H9 (cell line): ENCODE measurements around the gene MYADM. TPM values are rescaled to one million over a fixed set of nuclear protein-coding genes. Genes with fewer than 3 reads are reported as not detected.
A peak's percentile ranks its signal among the peaks of the same experiment; 100 is the strongest.

ENCODE experiments used
- DNase-seq: peaks from one replicate; pipeline ENCODE4 v3.0.0-alpha.2; 2017
- H2AFZ ChIP-seq: one replicate; pipeline ENCODE4 v1.6.1; 2013; ENCODE audit warnings: mild to moderate bottlenecking, low read length, control low read depth, moderate library complexity
- H2AK5ac ChIP-seq: 2 replicates; pipeline ENCODE4 v1.6.1; 2013; ENCODE audit warnings: low read length, control low read depth, mixed read lengths; ENCODE audit not compliant: insufficient read length
- H2BK120ac ChIP-seq: one replicate; pipeline ENCODE4 v1.6.1; 2013; ENCODE audit warnings: low read depth, mild to moderate bottlenecking, low read length, control low read depth, inconsistent platforms; ENCODE audit not compliant: poor library complexity, severe bottlenecking
- H2BK12ac ChIP-seq: 2 replicates; pipeline ENCODE4 v1.6.1; 2013; ENCODE audit warnings: low read length, control low read depth, mixed read lengths, low read depth; ENCODE audit not compliant: insufficient read length
- H2BK15ac ChIP-seq: 2 replicates; pipeline ENCODE4 v1.6.1; 2013; ENCODE audit warnings: low read depth, low read length, control low read depth
- H2BK20ac ChIP-seq: one replicate; pipeline ENCODE4 v1.6.1; 2013; ENCODE audit warnings: low read depth, mild to moderate bottlenecking, low read length, control low read depth, inconsistent platforms; ENCODE audit not compliant: poor library complexity, severe bottlenecking
- H2BK5ac ChIP-seq: 2 replicates; pipeline ENCODE4 v1.6.1; 2013; ENCODE audit warnings: low read length, control low read depth, mixed read lengths; ENCODE audit not compliant: insufficient read length
- H3K14ac ChIP-seq: 2 replicates; pipeline ENCODE4 v1.6.1; 2013; ENCODE audit warnings: low read length, control low read depth; ENCODE audit not compliant: insufficient read depth
- H3K18ac ChIP-seq: 2 replicates; pipeline ENCODE4 v1.6.1; 2013; ENCODE audit warnings: low read depth, mild to moderate bottlenecking, mixed read lengths, low read length, control low read depth; ENCODE audit not compliant: insufficient read length
- H3K23ac ChIP-seq: 2 replicates; pipeline ENCODE4 v1.6.1; 2013; ENCODE audit warnings: low read length, control low read depth, mixed read lengths, low read depth; ENCODE audit not compliant: insufficient read length
- H3K23me2 ChIP-seq: 2 replicates; pipeline ENCODE4 v1.6.1; 2013; ENCODE audit warnings: low read depth, mild to moderate bottlenecking, mixed read lengths, low read length, control low read depth; ENCODE audit not compliant: insufficient read length, poor library complexity, severe bottlenecking
- H3K27ac ChIP-seq: 2 replicates; pipeline ENCODE4 v1.5.1; 2013; ENCODE audit warnings: low read length, control low read depth, mixed read lengths, low read depth; ENCODE audit not compliant: insufficient read length
- H3K27me3 ChIP-seq: 2 replicates; pipeline ENCODE4 v1.6.1; 2013; ENCODE audit warnings: low read length, control low read depth, inconsistent platforms; ENCODE audit not compliant: insufficient read depth
- H3K4ac ChIP-seq: 2 replicates; pipeline ENCODE4 v1.6.1; 2013; ENCODE audit warnings: low read depth, mild to moderate bottlenecking, control low read depth, inconsistent platforms, low read length, moderate library complexity
- H3K4me1 ChIP-seq: 2 replicates; pipeline ENCODE4 v1.6.1; 2013; ENCODE audit warnings: low read length, control low read depth, inconsistent platforms; ENCODE audit not compliant: insufficient read depth
- H3K4me2 ChIP-seq: 2 replicates; pipeline ENCODE4 v1.6.1; 2013; ENCODE audit warnings: low read length, control low read depth, mixed read lengths; ENCODE audit not compliant: insufficient read length, insufficient read depth
- H3K56ac ChIP-seq: 2 replicates; pipeline ENCODE4 v1.6.1; 2013; ENCODE audit warnings: low read depth, mild to moderate bottlenecking, mixed read lengths, low read length, control low read depth; ENCODE audit not compliant: insufficient read length
- H3K79me1 ChIP-seq: 2 replicates; pipeline ENCODE4 v1.6.1; 2013; ENCODE audit warnings: low read depth, mild to moderate bottlenecking, moderate library complexity, low read length, control low read depth, inconsistent platforms; ENCODE audit not compliant: insufficient read depth, poor library complexity, severe bottlenecking
- H3K79me2 ChIP-seq: 2 replicates; pipeline ENCODE4 v1.6.1; 2013; ENCODE audit warnings: low read length, control low read depth, inconsistent platforms; ENCODE audit not compliant: insufficient read depth
- H3K9ac ChIP-seq: 2 replicates; pipeline ENCODE4 v1.6.1; 2013; ENCODE audit warnings: low read length, control low read depth, mixed read lengths; ENCODE audit not compliant: insufficient read length; ENCODE audit errors: extremely low read depth
- H3K9me3 ChIP-seq: one replicate; pipeline ENCODE4 v1.6.1; 2013; ENCODE audit warnings: low read depth, low read length, inconsistent platforms; ENCODE audit not compliant: control insufficient read depth
- H3T11ph ChIP-seq: one replicate; pipeline ENCODE4 v1.6.1; 2013; ENCODE audit warnings: mild to moderate bottlenecking, low read length, control low read depth, inconsistent platforms
- H4K20me1 ChIP-seq: one replicate; pipeline ENCODE4 v1.6.1; 2013; ENCODE audit not compliant: control insufficient read depth, insufficient read length, insufficient read depth
- H4K5ac ChIP-seq: 2 replicates; pipeline ENCODE4 v1.6.1; 2013; ENCODE audit warnings: low read depth, mild to moderate bottlenecking, mixed read lengths, low read length, control low read depth; ENCODE audit not compliant: insufficient read length
- H4K8ac ChIP-seq: replicated peaks from 2 replicates; pipeline ENCODE4 v1.6.1; 2013; ENCODE audit warnings: low read length, control low read depth, mixed read lengths, low read depth; ENCODE audit not compliant: insufficient read length
- H4K91ac ChIP-seq: 2 replicates; pipeline ENCODE4 v1.6.1; 2013; ENCODE audit warnings: low read depth, mild to moderate bottlenecking, moderate library complexity, mixed read lengths, low read length, control low read depth; ENCODE audit not compliant: insufficient read length
- H3K27ac Mint-ChIP-seq, 3 experiments: 2 replicates in 2 of 3; 3 replicates in 1 of 3; pipeline ENCODE4 v1.8.0; 2020 to 2021; ENCODE audit warnings: mixed read lengths in 3 of 3, mild to moderate bottlenecking in 1 of 3, moderate library complexity in 1 of 3
- H3K27me3 Mint-ChIP-seq: 2 replicates; pipeline ENCODE4 v1.8.0; 2021; ENCODE audit warnings: low read depth, mild to moderate bottlenecking, moderate library complexity, mixed read lengths
- H3K36me3 Mint-ChIP-seq, 3 experiments: 2 replicates in 2 of 3; 3 replicates in 1 of 3; pipeline ENCODE4 v1.8.0; 2020 to 2021; ENCODE audit warnings: low read depth in 3 of 3, mixed read lengths in 3 of 3; ENCODE audit not compliant: insufficient read depth in 1 of 3
- H3K4me1 Mint-ChIP-seq, 2 experiments: 2 replicates each; pipeline ENCODE4 v1.8.0; 2020; ENCODE audit warnings: mixed read lengths in 2 of 2
- H3K4me3 Mint-ChIP-seq, 2 experiments: 2 replicates in 1 of 2; 3 replicates in 1 of 2; pipeline ENCODE4 v1.8.0; 2020 to 2021; ENCODE audit warnings: mild to moderate bottlenecking in 2 of 2, mixed read lengths in 2 of 2, moderate library complexity in 1 of 2
- H3K9me3 Mint-ChIP-seq, 2 experiments: 2 replicates in 1 of 2; 3 replicates in 1 of 2; pipeline ENCODE4 v1.8.0; 2020; ENCODE audit warnings: mild to moderate bottlenecking in 2 of 2, mixed read lengths in 2 of 2, moderate library complexity in 1 of 2
- CTCF ChIP-seq: fragments of 200-600 bp; sonication (generic); conservative IDR thresholded peaks from 3 replicates; pipeline ENCODE4 v1.8.0; 2021; ENCODE audit warnings: antibody characterized with exemption, mild to moderate bottlenecking
- WGBS: extraction: QIAGEN DNeasy Blood & Tissue Kit; methylation state at CpG from one replicate; pipeline ENCODE4 v1.1.7; 2013; ENCODE audit warnings: missing lambda C conversion rate, low lambda C conversion rate, mixed read lengths; ENCODE audit not compliant: insufficient read length; ENCODE audit errors: extremely low coverage; 5-methylcytosine and 5-hydroxymethylcytosine counted together
- total RNA-seq: library from RNA; stranded (reverse); gene quantifications from 2 replicates; pipeline ENCODE4 v1.2.1, GENCODE V29; 2021

The MYADM gene
- total RNA-seq, 1 experiment from 2014 or later, result 116 TPM

GRCh38 chr19:53865523-53865917 is 2.2 kb upstream of the MYADM start:
- Histone ChIP-seq H2BK5ac (no peak overlapping the region), H4K5ac (no peak overlapping the region), H2BK120ac (no peak overlapping the region), H3K23me2 (peaks cover 15% of the 10 kb centered on the region), H3K4ac (no peak overlapping the region), H3K79me1 (no peaks in the 10 kb centered on the region), H3K9me3 (no peaks in the 10 kb centered on the region), H3T11ph (no peak overlapping the region), H3K27ac (no peak overlapping the region), H3K27me3 (no peaks in the 10 kb centered on the region), H3K79me2 (peaks cover under 1% of the 10 kb centered on the region; the same call in 1 of the 2 replicates), H3K56ac (no peak overlapping the region), H3K4me2 (peak overlapping the region; percentile 63), H3K9ac (peak overlapping the region; percentile 86), H4K8ac (no peak overlapping the region), H4K91ac (peak overlapping the region; percentile 1), H3K4me1 (peaks cover 2% of the 10 kb centered on the region; the same call in 1 of the 2 replicates), H3K18ac (peak overlapping the region; percentile 99), H4K20me1 (no peaks in the 10 kb centered on the region), H2BK20ac (no peak overlapping the region), H2BK15ac (no peak overlapping the region), H3K14ac (peak overlapping the region; percentile 99), H2AFZ (no peak overlapping the region), H3K23ac (no peak overlapping the region), H2BK12ac (no peak overlapping the region), H2AK5ac (no peak overlapping the region)
- Mint-ChIP-seq H3K9me3 (no peaks in the 10 kb centered on the region), H3K4me3 (peak overlapping the region; percentile 88 to 92), H3K27ac (peak overlapping the region; percentile 83 to 94 (median 91); a peak in 6 of 7 replicates), H3K36me3 (peaks cover 1 to 4% (median 2%) of the 10 kb centered on the region in 3 experiments; a peak in 6 of 7 replicates), H3K4me1 (peaks cover 17 to 22% of the 10 kb centered on the region in 2 experiments), H3K27me3 (peaks cover 12% of the 10 kb centered on the region)
- no peak for TF ChIP-seq CTCF
- no peak for DNase-seq
- no CpG with 5 or more reads among the region's 9 CpGs for WGBS
